HepG2 (cell line): Measurements from ENCODE around the gene TTC31. TPM values are rescaled to one million over a fixed set of nuclear protein-coding genes. Genes with fewer than 3 reads are reported as not detected.

Source experiments
- ATAC-seq: fragments of 200-7000 bp; cut with Tn5 transposase; 3 replicates; pipeline ENCODE4 v1.9.1; 2020; ENCODE audit warnings: mild to moderate bottlenecking, moderate library complexity
- BruUV-seq: library from RNA; stranded (reverse); fragments of 400-500 nt; replicated peaks from 2 replicates; lab custom pipeline; 2021; lab: Mats Ljungman, UMichigan
- CTCF ChIA-PET: fragments of 300-600 bp; formaldehyde crosslinking; extraction: SDS; loops from one replicate; lab custom pipeline; 2021; ENCODE audit warnings: low total read pairs, inconsistent platforms, low intra/inter-chr PET ratio; lab: Yijun Ruan, JAX
- POLR2A ChIA-PET: fragments of 350-600 bp; sonication (Branson Sonifier 250); formaldehyde crosslinking; loops from one replicate; lab custom pipeline; 2020; ENCODE audit warnings: antibody characterized with exemption, inconsistent platforms; lab: Yijun Ruan, JAX
- DNase-seq: peaks from one replicate; pipeline ENCODE4 v3.0.0-alpha.2; 2015; ENCODE audit warnings: low spot score
- FAIRE-seq: peaks from 3 replicates; lab custom pipeline; 2011; peaks lifted over from hg19 to GRCh38; lab: Jason Lieb, UNC
- H2AFZ ChIP-seq: one replicate; pipeline ENCODE4 v1.6.1; 2011; ENCODE audit warnings: low read length, inconsistent platforms
- H3K27ac ChIP-seq: fragments of 300-600 bp; 3 replicates; pipeline ENCODE4 v1.8.0; 2011; ENCODE audit warnings: mixed run types, mild to moderate bottlenecking, mixed read lengths, low read length, inconsistent platforms; ENCODE audit not compliant: insufficient read depth; ENCODE audit errors: extremely low read length
- H3K27me3 ChIP-seq, 2 experiments: fragments of 200-600 bp in 1 of 2; 2 replicates in 1 of 2; 3 replicates in 1 of 2; pipeline versions ENCODE4 v1.6.0 to v1.8.0; 2011; ENCODE audit warnings: low read length in 2 of 2, mild to moderate bottlenecking in 2 of 2, moderate library complexity in 2 of 2, inconsistent platforms in 1 of 2; ENCODE audit not compliant: insufficient read depth in 2 of 2, control insufficient read depth in 1 of 2
- H3K36me3 ChIP-seq, 2 experiments: fragments of 200-600 bp in 1 of 2; replicated peaks in 1 of 2; 2 replicates in 1 of 2; 3 replicates in 1 of 2; pipeline versions ENCODE4 v1.5.1 to v1.8.0; 2011; ENCODE audit warnings: low read length in 2 of 2, inconsistent platforms in 1 of 2; ENCODE audit not compliant: insufficient read depth in 2 of 2, control insufficient read depth in 1 of 2
- H3K4me1 ChIP-seq: 2 replicates; pipeline ENCODE4 v1.5.1; 2012; ENCODE audit warnings: low read length, inconsistent platforms; ENCODE audit not compliant: insufficient read depth
- H3K4me2 ChIP-seq: 2 replicates; pipeline ENCODE4 v1.6.0; 2011; ENCODE audit warnings: low read depth, low read length, inconsistent platforms
- H3K4me3 ChIP-seq, 3 experiments: fragments of 200-600 bp in 1 of 3; sonication (generic), shearing (Covaris generic) in 1 of 3; replicated peaks in 1 of 3; 2 replicates each; pipeline ENCODE4 v1.5.1; 2011 to 2016; ENCODE audit warnings: low read length in 3 of 3, inconsistent platforms in 2 of 3, low read depth in 2 of 3, mild to moderate bottlenecking in 2 of 3, control low read depth in 1 of 3, mixed read lengths in 1 of 3; ENCODE audit not compliant: insufficient read depth in 1 of 3
- H3K79me2 ChIP-seq: one replicate; pipeline ENCODE4 v1.6.1; 2011; ENCODE audit warnings: low read length, inconsistent platforms; ENCODE audit not compliant: insufficient read depth
- H3K9ac ChIP-seq: 2 replicates; pipeline ENCODE4 v1.6.0; 2011; ENCODE audit warnings: mild to moderate bottlenecking, low read depth, low read length, inconsistent platforms; ENCODE audit not compliant: insufficient read depth
- H3K9me3 ChIP-seq: 2 replicates; pipeline ENCODE4 v1.5.1; 2012; ENCODE audit warnings: mild to moderate bottlenecking, low read length
- H4K20me1 ChIP-seq: 2 replicates; pipeline ENCODE4 v1.6.0; 2011; ENCODE audit warnings: inconsistent platforms, mild to moderate bottlenecking, low read length, moderate library complexity; ENCODE audit not compliant: insufficient read depth
- FOXC1 ChIP-seq: sonication (generic); formaldehyde crosslinking; IDR thresholded peaks from 2 replicates; pipeline ENCODE4 v1.8.0; 2022; ENCODE audit warnings: mild to moderate bottlenecking, missing genetic modification reagents, borderline replicate concordance
- HNRNPH1 ChIP-seq: fragments of 200-400 bp; formaldehyde crosslinking; optimal IDR thresholded peaks from 2 replicates; pipeline ENCODE3; 2017; ENCODE audit warnings: mild to moderate bottlenecking, low read depth, low read length
- PAF1 ChIP-seq: IDR thresholded peaks from 2 replicates; pipeline ENCODE4 v1.6.1; 2016; ENCODE audit warnings: missing genetic modification reagents, missing compliant biosample characterization
- SALL1 ChIP-seq: sonication (generic); formaldehyde crosslinking; IDR thresholded peaks from 2 replicates; pipeline ENCODE4 v1.8.0; 2022; ENCODE audit warnings: mild to moderate bottlenecking, missing genetic modification reagents
- WGBS: methylation state at CpG from one replicate; pipeline ENCODE4 v1.1.6; 2017; ENCODE audit warnings: low lambda C conversion rate; 5-methylcytosine and 5-hydroxymethylcytosine counted together
- in situ Hi-C: cut with HindIII; loops from 2 replicates; pipeline ENCODE4 v1.10.0; 2017; ENCODE audit warnings: low pct_unique_long_range_greater_than_20kb; ENCODE audit not compliant: extremely low pct_ligation_motif_present
- intact Hi-C: fragments of 100-400 bp; cut with micrococcal nuclease; formaldehyde crosslinking; loops from one replicate; pipeline ENCODE4 v1.10.0; 2022; ENCODE audit not compliant: unreplicated experiment
- polyA plus RNA-seq, 8 experiments: library from polyadenylated mRNA; depleted of rRNA in 3 of 8; stranded (reverse) in 7 of 8; unstranded in 1 of 8; fragments of >200 nt; fragmentation: Illumina TruSeq in 4 of 8; extraction: Trizol in 4 of 8; gene quantifications; 2 replicates each; pipeline versions ENCODE4 v1.2.1 to v1.2.3, GENCODE V29; 2011 to 2016; ENCODE audit warnings: low read depth in 4 of 8, missing spikeins in 1 of 8, mixed read lengths in 1 of 8; ENCODE audit not compliant: insufficient read depth in 1 of 8
- total RNA-seq, 5 experiments: library from RNA; depleted of rRNA; stranded (reverse); fragments of >200 nt; fragmentation: Illumina TruSeq; extraction: Trizol; gene quantifications; 2 replicates each; pipeline ENCODE4 v1.2.3, GENCODE V29; 2016; ENCODE audit warnings: low read depth in 1 of 5
- TF ChIP-seq, protein P1 (sequence below): sonication (generic); formaldehyde crosslinking; IDR thresholded peaks from 2 replicates; pipeline ENCODE4 v1.4.0; 2020; ENCODE audit warnings: missing genetic modification reagents, mild to moderate bottlenecking, borderline replicate concordance
- TF ChIP-seq, protein P2 (sequence below): sonication (generic); formaldehyde crosslinking; IDR thresholded peaks from 2 replicates; pipeline ENCODE4 v1.4.0; 2020; ENCODE audit warnings: missing genetic modification reagents
- TF ChIP-seq, protein P3 (sequence below): sonication (generic); formaldehyde crosslinking; IDR thresholded peaks from 2 replicates; pipeline ENCODE4 v1.5.1; 2020; ENCODE audit warnings: mild to moderate bottlenecking, missing genetic modification reagents, borderline replicate concordance
- TF ChIP-seq, protein P4 (sequence below): IDR thresholded peaks from 2 replicates; pipeline ENCODE4 v1.6.1; 2018; ENCODE audit warnings: missing genetic modification reagents, mild to moderate bottlenecking, missing compliant biosample characterization

TTC31 gene
- total and polyA plus RNA-seq, 2 of the 13 experiments (the other 11 are each of a cell fraction or from before 2014, with no cell fraction given) = 28.3 to 39.5 TPM

DNA sequence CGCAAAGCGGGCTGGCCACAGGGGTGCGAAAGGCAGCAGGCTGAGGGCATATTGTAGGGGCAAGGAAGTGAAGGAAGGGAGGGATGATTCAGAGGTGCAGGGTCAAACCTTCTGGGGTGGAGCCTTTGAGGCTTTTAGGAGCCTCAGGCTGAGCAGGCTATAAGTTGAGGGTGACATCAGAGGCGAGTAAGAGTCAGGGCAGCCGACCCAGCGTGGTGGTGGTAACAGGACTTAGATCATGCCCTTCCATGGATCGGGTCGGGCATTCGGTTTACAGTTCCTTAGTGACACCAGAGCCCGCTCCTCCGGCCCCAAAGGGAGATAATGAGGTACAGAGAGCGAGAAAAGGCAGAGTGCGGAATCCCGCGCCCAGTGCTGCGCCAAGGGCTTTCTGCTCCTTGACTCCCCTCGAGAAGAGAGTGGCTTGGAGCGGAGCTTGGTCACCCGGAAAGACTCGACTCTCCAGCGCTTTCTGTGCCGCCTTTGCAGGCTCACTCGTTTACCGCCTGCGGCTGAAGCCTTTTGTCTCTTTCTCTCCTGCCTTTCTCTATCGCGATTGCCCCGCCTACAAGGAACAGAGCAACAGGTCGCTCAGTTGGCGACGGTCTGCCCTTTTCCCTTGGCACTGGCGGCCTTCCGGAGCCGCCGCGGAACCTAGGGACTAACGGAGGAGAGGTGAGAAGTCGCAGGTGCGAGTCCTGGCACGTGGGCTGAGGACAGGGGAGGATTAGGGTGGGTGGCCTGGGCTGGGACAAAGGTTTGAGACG, 15.8 kb downstream of the TTC31 start:
- no peak overlapping the region for H2AFZ ChIP-seq
- ChIA-PET POLR2A (interaction anchor here (1.0 to 16.5 kb wide), 11 partner anchors 9 to 69 kb away, joined by 3 to 795 read pairs (median 6); partner anchors contain the start of genes AUP1, CCDC142, DQX1 and HTRA2), CTCF (no interaction called here)
- BruUV-seq = no TSS peak
- H3K9ac ChIP-seq = peak overlapping the region; percentile 50
- peaks cover 2 to 6% of the 10 kb centered on the region in 2 experiments for H3K36me3 ChIP-seq
- no peak for DNase-seq
- no peaks in the 10 kb centered on the region; a peak in 1 of 5 replicates for H3K27me3 ChIP-seq
- peak overlapping the region; percentile 32 to 66 (median 53); a peak in 5 of 6 replicates for H3K4me3 ChIP-seq
- peak overlapping the region; percentile 70 for H3K27ac ChIP-seq
- H4K20me1 ChIP-seq = no peaks in the 10 kb centered on the region
- WGBS = 77% methylated on average over 41 of the region's 41 CpGs
- no peak for ATAC-seq
- peaks cover 66% of the 10 kb centered on the region for H3K4me1 ChIP-seq
- H3K79me2 ChIP-seq = peaks cover 23% of the 10 kb centered on the region
- in situ Hi-C loops = no loop called here
- intact Hi-C loops = loop anchor here (10.0 kb wide), 1 partner anchor 1804 kb away; no protein-coding TSS in a partner anchor
- no peak for FAIRE-seq
- H3K4me2 ChIP-seq = peak overlapping the region; percentile 92
- no peaks in the 10 kb centered on the region for H3K9me3 ChIP-seq
- TF ChIP-seq FOXC1 (CRISPR knock-in tag) (peak; percentile 50; the same call in 1 of the 2 replicates), PAF1 (CRISPR knock-in tag) (peak; percentile 64; the same call in 1 of the 2 replicates), HNRNPH1 (peak; percentile 8), SALL1 (CRISPR knock-in tag) (0 out of 2 replicates have a peak, but pooled peaks have one; percentile 9)
- TF ChIP-seq, protein P1, sequence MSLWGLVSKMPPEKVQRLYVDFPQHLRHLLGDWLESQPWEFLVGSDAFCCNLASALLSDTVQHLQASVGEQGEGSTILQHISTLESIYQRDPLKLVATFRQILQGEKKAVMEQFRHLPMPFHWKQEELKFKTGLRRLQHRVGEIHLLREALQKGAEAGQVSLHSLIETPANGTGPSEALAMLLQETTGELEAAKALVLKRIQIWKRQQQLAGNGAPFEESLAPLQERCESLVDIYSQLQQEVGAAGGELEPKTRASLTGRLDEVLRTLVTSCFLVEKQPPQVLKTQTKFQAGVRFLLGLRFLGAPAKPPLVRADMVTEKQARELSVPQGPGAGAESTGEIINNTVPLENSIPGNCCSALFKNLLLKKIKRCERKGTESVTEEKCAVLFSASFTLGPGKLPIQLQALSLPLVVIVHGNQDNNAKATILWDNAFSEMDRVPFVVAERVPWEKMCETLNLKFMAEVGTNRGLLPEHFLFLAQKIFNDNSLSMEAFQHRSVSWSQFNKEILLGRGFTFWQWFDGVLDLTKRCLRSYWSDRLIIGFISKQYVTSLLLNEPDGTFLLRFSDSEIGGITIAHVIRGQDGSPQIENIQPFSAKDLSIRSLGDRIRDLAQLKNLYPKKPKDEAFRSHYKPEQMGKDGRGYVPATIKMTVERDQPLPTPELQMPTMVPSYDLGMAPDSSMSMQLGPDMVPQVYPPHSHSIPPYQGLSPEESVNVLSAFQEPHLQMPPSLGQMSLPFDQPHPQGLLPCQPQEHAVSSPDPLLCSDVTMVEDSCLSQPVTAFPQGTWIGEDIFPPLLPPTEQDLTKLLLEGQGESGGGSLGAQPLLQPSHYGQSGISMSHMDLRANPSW (CRISPR knock-in tag) = no peak
- TF ChIP-seq, protein P2, sequence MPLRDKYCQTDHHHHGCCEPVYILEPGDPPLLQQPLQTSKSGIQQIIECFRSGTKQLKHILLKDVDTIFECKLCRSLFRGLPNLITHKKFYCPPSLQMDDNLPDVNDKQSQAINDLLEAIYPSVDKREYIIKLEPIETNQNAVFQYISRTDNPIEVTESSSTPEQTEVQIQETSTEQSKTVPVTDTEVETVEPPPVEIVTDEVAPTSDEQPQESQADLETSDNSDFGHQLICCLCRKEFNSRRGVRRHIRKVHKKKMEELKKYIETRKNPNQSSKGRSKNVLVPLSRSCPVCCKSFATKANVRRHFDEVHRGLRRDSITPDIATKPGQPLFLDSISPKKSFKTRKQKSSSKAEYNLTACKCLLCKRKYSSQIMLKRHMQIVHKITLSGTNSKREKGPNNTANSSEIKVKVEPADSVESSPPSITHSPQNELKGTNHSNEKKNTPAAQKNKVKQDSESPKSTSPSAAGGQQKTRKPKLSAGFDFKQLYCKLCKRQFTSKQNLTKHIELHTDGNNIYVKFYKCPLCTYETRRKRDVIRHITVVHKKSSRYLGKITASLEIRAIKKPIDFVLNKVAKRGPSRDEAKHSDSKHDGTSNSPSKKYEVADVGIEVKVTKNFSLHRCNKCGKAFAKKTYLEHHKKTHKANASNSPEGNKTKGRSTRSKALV = peak; percentile 29; the same call in 1 of the 2 replicates
- TF ChIP-seq, protein P3, sequence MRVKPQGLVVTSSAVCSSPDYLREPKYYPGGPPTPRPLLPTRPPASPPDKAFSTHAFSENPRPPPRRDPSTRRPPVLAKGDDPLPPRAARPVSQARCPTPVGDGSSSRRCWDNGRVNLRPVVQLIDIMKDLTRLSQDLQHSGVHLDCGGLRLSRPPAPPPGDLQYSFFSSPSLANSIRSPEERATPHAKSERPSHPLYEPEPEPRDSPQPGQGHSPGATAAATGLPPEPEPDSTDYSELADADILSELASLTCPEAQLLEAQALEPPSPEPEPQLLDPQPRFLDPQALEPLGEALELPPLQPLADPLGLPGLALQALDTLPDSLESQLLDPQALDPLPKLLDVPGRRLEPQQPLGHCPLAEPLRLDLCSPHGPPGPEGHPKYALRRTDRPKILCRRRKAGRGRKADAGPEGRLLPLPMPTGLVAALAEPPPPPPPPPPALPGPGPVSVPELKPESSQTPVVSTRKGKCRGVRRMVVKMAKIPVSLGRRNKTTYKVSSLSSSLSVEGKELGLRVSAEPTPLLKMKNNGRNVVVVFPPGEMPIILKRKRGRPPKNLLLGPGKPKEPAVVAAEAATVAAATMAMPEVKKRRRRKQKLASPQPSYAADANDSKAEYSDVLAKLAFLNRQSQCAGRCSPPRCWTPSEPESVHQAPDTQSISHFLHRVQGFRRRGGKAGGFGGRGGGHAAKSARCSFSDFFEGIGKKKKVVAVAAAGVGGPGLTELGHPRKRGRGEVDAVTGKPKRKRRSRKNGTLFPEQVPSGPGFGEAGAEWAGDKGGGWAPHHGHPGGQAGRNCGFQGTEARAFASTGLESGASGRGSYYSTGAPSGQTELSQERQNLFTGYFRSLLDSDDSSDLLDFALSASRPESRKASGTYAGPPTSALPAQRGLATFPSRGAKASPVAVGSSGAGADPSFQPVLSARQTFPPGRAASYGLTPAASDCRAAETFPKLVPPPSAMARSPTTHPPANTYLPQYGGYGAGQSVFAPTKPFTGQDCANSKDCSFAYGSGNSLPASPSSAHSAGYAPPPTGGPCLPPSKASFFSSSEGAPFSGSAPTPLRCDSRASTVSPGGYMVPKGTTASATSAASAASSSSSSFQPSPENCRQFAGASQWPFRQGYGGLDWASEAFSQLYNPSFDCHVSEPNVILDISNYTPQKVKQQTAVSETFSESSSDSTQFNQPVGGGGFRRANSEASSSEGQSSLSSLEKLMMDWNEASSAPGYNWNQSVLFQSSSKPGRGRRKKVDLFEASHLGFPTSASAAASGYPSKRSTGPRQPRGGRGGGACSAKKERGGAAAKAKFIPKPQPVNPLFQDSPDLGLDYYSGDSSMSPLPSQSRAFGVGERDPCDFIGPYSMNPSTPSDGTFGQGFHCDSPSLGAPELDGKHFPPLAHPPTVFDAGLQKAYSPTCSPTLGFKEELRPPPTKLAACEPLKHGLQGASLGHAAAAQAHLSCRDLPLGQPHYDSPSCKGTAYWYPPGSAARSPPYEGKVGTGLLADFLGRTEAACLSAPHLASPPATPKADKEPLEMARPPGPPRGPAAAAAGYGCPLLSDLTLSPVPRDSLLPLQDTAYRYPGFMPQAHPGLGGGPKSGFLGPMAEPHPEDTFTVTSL (CRISPR knock-in tag) = 0 out of 2 replicates have a peak, but pooled peaks have one; percentile 36
- TF ChIP-seq, protein P4, sequence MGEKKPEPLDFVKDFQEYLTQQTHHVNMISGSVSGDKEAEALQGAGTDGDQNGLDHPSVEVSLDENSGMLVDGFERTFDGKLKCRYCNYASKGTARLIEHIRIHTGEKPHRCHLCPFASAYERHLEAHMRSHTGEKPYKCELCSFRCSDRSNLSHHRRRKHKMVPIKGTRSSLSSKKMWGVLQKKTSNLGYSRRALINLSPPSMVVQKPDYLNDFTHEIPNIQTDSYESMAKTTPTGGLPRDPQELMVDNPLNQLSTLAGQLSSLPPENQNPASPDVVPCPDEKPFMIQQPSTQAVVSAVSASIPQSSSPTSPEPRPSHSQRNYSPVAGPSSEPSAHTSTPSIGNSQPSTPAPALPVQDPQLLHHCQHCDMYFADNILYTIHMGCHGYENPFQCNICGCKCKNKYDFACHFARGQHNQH (CRISPR knock-in tag) = no peak
